NCI-H345 treated with DMSO at 0.1 percent for 48 hours (cell line): ENCODE results near the gene OR2AG1.
"Not testable (repeated sequence)": the region's sequence is repeated elsewhere in the genome, so short reads cannot be mapped to it uniquely, and the experiment has no call there.

Source experiments
- DNase-seq: peaks from one replicate; lab custom pipeline; 2025; ENCODE audit not compliant: unreplicated experiment; lab: John Stamatoyannopoulos, UW

Gene OR2AG1

DNA sequence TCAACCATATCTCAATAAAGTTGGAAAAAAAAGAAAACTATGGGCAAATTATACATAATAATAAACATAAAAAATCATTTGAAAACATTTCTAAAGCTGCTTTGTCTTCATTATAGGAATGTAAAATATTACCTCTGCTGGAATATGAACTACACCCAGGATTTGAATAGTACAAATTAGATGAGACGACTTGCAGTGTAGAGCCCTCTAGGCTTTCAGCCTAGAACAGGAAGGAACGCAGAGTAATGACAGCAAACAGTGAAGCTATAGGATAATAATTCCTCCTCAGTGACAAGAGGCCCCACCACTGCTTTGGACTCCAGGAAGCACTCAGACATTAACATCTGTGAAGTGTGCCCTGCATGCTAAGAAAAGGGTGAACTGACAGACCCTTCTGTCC is 7.7 kb downstream of the OR2AG1 start:
- DNase-seq = no peak

DNA sequence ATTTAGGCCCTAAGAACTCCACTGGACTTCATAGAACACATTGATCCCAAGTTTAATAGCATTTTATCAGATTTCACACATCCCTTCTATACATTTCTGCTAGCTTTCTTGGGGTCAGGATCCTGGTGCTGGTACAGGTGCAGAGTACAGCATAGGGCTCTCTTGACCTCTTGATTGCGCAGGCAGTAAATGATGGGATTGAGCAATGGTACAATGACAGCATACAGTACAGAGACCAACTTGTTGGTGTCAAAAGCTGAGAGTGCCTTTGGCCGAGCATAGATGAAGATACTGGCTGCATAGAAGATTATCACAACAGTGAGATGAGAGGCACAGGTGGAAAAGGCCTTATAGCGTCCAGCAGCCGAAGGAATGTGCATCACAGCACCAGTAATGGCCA is 11.8 kb downstream of the OR2AG1 start:
- no peak for DNase-seq

GRCh38 chr11:6799402-6799801 is 16.6 kb downstream of the OR2AG1 start, which contains the start of gene OR6A2:
TSS of gene OR6A2 (minus strand) at chr11:6799689. CDS start at chr11:6795708, 3,981 bp downstream.
- DNase-seq = no peak

GRCh38 chr11:6801075-6801474 is 18.3 kb downstream of the OR2AG1 start:
- DNase-seq = not testable (repeated sequence)

DNA sequence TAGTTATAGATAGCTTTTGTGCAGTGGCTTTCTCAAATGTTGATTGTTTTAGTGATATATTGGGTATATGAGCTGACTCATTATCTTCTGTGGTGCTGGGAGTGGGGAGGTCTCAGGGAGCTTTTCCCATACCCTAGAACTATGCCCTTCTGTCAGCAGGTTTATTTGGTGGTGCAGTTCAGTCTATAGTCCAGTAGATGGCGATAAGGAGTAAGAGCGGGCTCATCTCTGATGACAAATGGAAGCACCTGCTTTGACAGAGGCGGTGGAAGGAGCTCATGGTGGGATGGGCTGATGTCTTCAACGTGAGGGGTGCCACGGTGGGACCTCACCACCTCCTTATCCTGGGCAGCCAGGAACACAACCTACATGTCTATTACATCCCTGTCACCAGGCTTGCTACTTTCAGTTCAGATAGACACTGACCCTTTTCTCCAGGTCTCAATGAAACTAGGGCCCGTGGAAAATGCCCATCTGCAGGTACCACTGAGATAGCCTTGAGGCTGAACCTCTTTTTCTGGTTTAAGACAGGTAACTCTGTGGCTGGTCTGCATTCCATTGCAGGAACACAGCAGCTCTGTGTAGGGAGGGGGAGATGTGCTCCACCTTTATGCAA is 29.7 kb downstream of the OR2AG1 start:
- peak; percentile 39 for DNase-seq

DNA sequence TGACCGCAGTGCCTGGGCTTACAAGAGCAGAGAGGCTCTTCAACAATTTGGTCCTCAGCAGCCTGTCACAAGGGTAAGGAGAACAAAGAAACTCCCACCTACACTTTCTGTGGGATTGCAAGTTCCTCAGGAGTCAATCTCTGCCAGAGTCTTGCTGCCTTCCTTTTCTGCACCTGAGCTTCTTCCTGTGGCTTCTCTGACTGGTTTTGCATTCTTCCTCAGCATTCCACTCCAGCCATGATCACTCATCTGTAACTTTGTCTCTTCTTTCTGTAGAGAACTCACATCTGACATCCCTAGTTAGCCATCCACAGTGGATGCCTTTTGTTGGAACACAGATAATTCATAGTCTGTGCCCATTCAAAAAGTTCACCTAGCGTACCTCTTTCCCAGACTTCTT is 30.8 kb downstream of the OR2AG1 start:
- no peak for DNase-seq

GRCh38 chr11:6817694-6818093 is 34.9 kb downstream of the OR2AG1 start:
- DNase-seq = no peak

DNA sequence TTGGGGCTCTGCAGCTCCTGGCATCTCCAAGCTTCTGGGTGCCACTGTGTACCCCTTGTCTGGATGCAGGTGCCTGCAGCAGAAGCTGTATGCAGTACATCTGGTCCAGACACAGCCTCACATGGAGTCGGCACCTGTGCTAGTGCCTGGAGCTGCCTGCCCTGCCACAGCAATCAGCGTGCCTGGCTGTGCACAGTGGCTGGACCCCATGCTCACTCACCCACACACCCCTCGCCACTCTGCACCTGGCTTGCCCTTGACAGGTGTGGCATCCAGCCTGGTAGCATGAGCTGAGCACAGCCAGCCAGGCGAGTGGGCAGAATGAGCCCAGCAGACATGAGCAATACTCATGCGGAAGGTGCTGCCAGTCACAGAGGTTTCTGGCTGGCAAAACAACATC is 36.1 kb downstream of the OR2AG1 start:
- DNase-seq = no peak

GRCh38 chr11:6824136-6824823 is 41.5 kb downstream of the OR2AG1 start:
- no peak for DNase-seq

DNA sequence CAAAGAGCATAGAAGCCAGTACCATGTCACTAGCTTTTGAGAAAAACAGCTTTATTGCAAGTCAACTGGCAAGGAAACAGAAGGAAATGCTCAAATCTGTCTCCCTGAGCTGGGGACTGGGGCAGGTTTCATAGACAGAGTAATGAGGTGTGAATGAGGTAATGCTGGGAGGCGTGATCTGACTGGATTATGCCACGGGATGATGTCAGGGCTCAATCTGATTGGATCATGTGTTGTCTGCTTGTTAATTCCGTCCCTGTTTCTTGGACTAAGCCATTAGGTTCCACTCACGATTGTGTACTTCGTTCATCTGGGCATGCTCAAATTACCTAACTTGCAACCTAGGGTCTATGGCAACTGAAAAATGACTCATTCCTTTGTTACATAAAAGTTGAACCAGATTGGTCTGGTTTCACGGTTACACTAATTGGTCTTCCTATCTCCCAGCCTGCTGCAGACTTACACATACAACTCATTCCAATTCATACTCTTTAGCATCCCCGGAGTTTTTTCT is 42.5 kb downstream of the OR2AG1 start:
- DNase-seq = no peak

DNA sequence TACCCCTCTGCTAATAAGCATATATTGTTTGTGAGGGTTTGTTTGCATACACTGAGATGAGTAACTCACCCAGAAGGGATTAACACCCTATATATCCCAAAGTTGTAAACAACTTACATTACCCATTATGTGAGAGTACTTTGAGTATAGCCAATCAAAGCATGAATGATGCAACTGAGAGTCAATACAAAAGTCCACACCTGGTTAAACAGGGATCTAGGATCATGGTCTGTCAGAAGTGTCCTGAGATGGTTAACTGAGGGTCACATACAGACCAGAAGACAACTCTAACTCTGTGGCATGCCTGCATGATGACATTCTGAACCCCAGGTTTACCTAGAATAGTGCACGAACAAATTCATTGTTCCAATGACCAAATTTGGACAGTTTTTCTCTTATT is 45.3 kb downstream of the OR2AG1 start:
- no peak for DNase-seq

- DNase-seq = no peak
These were observed 50.5 kb downstream of the OR2AG1 start for GRCh38 chr11:6833356-6833755.

GRCh38 chr11:6834021-6834420 is 51.2 kb downstream of the OR2AG1 start:
- DNase-seq = no peak
